ENCODE data around the gene CYLD. TPM values are rescaled to one million over a fixed set of nuclear protein-coding genes. Genes with fewer than 3 reads are reported as not detected.
A peak's percentile ranks its signal among the peaks of the same experiment; 100 is the strongest.

The CYLD gene
- total RNA-seq, 1 experiment from 2014 or later, result 58.0 TPM

DNA sequence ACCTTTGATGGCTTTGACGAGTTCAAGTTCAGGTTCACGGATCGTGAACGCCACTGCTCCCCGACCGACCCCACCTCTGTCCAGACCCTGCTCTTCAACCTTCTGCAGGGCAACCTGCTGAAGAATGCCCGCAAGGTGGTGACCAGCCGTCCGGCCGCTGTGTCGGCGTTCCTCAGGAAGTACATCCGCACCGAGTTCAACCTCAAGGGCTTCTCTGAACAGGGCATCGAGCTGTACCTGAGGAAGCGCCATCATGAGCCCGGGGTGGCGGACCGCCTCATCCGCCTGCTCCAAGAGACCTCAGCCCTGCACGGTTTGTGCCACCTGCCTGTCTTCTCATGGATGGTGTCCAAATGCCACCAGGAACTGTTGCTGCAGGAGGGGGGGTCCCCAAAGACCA lies 30.8 kb upstream of the CYLD start:
- no peak for DNase-seq (ENCODE audit: low read depth)

DNA sequence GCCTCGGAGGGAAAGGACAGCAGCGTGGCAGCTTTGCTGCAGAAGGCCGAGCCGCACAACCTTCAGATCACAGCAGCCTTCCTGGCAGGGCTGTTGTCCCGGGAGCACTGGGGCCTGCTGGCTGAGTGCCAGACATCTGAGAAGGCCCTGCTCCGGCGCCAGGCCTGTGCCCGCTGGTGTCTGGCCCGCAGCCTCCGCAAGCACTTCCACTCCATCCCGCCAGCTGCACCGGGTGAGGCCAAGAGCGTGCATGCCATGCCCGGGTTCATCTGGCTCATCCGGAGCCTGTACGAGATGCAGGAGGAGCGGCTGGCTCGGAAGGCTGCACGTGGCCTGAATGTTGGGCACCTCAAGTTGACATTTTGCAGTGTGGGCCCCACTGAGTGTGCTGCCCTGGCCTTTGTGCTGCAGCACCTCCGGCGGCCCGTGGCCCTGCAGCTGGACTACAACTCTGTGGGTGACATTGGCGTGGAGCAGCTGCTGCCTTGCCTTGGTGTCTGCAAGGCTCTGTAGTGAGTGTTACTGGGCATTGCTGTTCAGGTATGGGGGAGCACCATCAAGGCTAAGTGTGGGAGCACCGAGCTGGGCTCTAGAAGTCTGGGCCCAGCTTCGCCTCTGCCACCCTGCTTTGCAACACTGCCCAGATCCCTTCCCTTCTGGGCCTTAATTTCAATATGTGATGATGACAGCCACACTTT lies 29.9 kb upstream of the CYLD start:
- peak; percentile 31 for DNase-seq (ENCODE audit: low read depth)

DNA sequence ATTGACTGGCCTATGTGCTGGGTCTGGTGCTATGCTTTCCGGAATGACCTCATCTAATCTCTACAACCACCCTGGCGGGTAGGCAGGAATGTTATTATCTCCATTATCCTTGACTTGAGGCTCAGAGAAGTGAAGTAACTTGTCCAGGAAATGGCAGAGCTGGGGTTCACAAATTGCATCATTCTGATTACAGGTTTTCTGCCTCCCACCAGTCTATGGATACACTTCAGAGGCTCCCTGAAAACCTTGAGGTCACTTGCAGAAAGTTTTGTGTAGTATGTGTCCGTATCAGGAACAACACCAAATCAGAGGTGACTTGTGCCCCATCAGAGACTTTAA lies 29.4 kb upstream of the CYLD start:
- DNase-seq (ENCODE audit: low read depth), result no peak

DNA sequence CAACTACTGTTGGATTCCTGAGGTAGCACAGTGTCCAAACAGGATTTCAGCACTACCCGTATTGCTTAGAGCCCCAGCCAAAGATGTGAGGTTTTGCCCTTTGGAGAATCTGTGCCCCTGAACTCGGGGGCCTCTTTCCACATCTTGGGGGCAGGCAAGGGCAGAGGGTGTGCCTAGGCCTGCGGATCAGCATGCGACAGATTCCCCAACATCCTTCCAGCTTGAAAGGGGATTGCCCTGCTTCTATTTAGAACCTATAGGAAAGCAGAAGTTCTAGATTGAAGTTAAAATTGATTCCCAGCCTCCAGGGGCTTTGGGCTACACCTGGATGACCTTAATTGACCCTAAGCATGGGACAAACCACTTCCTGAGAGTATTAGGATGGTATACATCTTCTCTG lies 28.9 kb upstream of the CYLD start:
- DNase-seq (ENCODE audit: low read depth), result no peak

DNA sequence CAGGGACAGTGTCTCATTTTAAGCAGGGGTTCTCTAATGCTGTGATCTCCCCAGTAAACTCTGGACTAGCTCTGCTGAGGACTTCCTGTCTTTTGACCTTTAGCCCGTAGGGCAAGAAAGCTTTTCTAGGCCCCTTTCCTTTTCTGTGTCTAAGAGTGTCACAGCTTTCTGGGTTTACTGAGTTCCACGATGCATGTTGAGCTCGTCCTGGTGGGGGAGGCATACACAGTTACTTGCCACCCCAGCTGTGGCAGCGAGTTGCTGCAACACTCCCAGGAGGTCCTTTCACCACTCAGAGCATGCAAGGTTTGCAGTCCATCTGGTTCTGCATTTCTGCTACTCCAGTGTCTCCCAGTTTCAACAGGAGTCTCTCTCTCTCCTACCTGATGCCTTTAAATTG lies 24.8 kb upstream of the CYLD start:
- DNase-seq (ENCODE audit: low read depth), result no peak

DNA sequence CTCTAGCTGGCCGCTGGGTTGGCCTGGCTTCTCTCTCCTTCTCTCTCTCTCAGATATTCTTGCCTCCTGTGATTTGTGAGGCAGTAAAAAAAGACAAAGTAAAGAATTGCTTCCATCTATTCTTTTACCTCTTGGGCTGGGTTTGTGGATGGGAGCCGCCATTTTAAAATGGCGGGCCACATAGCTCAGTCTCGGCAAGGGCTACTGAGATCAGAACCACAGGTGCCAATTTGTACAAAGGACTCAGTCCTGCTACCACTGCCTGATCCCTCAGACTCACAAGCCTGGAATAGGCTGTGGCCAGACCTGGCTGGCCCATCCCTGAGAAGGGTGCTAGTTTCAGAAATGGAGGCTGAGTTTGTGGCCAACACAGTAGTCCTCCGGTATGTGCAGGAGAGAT lies 24.4 kb upstream of the CYLD start:
- no peak for DNase-seq (ENCODE audit: low read depth)

DNA sequence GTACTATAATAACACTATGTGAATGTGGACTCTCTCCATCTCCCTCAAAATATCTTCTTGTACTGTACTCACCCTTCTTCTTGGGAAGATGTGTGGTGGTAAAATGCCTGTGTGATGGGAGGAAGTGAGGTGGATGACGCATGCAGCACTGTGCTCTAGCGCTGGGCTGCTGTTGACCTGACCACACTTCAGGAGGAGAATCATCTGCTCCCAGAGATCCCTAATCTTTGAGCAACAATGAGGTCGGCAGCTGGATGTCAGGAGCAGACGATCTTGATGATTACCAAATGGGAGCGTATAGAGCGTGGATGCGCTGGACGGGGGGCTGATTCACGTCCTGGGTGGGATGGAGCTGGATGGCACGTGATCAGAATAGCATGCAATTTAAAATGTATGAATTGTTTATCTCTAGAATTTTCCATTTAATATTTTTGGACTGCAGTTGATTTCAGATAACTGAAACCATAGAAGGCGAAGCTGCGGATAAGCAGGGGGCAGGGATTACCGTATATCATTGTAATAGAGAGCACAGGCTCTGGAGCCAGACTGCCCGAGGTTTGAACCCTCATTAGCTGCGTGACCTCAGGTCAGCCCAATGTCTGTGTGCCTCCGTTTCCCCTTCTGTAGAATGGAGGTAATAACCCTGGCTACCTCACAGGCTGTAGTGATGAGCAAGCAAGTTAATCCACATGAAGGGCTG lies 23.7 kb upstream of the CYLD start:
- peak; percentile 66 for DNase-seq (ENCODE audit: low read depth)

DNA sequence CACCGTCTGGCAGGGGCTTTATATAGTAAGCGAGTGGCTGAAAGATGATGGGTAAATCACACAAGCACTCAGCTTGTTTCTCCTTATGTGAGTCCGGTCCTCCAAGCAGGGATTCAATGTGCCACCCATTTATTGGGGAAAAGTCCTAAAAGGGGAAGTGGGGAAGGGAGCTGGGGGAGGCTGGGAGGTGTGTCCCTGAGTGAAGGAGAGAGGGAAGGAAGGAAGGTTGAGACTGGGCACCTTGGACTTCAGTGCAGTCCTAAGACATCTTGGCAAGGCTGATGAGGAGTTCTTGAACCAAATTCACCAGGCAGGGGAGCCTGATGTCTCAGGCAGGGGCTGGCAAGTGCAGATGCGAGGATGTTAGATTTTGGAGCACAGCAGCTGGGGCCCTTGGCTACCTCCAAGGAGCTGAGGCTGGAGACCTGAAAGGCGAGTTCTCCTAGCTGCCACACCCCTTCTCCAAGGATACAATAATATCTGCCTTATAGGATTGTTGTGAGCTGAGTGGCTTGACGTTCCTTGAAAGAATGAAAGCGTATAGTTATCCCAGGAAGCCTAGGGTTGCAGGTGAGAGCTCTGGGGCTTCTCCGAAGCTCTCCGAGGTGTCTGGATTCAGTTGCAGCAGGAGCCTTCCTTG lies 23.0 kb upstream of the CYLD start:
- DNase-seq (ENCODE audit: low read depth), result no peak

DNA sequence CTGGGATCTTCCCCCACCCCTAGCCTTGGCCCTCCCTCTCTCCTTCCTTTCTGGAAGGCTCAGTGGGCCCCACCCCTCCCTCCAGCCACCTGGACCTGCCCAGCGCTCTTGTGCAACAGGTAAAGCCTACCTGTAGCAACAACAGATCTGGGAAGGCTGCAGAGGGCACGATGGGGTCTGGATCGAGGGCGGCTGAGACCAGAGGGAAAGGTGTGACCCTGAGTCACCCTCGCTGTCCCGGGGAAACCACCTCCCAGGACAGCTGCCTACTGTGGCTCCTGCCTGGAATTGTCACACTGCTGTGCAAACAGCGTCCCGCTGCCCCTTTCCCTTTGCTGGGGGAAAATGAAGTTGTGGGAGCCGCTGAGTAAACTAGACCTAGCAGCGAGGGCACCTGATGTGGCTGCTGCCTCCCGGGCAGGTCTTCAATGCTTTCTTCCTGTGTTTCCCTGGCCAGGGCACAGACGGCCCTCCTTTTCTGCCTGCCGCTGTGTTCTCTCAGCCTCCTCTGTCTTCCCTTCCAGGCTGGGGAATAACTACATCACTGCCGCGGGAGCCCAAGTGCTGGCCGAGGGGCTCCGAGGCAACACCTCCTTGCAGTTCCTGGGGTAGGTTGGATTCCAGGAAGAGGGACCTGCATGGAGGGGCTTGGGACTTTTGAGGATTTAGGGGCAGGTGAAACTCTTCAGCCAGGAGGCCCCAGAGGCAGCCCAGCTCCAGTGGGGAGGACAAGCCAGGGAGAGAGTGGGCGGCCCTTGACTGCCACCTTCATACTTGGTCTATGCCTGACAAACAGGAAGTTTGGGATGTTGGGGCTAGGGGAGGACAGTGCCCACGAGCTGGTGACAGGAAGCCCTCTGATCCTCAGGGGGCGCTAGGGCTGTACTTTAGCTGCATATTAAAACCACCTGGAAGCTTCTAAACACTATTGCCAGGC lies 22.2 kb upstream of the CYLD start:
- no peak for DNase-seq (ENCODE audit: low read depth)

DNA sequence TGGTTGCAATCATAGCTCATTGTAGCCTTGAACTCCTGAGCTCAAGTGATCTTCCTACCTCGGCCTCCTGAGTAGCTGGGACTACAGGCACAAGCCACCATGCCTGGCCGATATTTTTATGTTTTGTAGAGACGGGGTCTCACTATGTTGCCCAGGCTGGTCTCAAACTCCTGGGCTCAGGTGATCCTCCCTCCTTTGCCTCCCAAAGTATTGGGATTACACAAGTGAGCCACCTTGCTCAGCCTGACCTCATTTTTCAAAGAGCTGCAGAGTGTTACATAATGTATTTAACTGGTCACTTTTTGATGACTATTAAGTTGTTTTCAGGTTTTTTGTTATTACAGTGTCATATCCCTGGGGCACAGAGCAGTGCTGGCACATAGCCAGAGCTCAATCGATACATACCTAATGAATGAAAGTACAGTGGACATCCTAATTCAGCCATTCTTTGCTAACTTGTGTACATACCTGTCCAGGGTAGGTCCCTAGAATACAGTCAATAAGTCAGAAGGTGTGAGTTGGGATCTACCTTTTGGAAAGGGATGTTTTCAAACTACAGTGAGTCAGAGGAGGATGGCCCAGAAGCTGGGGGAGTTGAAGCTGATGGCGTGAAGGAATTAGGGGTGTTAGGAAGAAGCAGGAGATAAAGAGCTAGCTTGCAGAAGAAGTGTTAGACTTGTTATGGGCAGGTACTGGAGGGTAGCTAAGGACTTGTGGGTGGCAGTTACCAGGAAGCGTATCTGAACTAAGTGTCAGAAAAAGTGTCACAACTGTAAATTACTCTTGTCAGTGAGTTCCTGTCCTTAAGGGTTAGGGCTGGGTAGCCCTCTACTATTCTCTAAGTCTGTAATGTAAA lies 20.1 kb upstream of the CYLD start:
- no peak for DNase-seq (ENCODE audit: low read depth)

DNA sequence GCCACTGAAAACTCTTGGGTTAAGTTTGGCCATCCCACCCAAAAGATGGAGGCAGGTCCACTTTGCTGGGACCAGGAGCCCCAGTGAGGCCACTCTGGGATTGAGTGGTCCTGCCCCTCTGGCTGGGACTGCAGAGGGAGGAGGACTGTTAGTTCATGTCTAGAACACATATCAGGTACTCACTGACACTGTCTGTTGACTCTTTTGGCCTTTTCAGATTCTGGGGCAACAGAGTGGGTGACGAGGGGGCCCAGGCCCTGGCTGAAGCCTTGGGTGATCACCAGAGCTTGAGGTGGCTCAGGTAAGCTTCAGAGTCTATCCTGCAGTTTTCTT lies 19.5 kb upstream of the CYLD start:
- no peak for DNase-seq (ENCODE audit: low read depth)

DNA sequence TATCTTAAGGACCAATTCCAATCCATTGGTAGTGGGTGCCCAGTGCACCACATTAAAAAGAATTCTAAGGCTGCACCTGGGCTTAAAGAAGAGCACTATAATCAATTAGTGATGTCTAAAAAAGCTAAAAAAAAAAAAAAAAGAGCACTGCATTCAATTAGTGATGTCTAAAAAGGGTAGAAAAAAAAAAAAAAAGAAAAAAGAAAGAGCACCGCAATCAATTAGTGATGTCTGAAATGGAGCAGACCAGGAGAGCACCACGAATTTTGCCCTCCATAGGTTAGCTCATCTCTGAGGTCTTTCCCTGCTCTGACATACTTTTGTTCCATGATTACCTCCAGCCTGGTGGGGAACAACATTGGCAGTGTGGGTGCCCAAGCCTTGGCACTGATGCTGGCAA lies 18.9 kb upstream of the CYLD start:
- no peak for DNase-seq (ENCODE audit: low read depth)

DNA sequence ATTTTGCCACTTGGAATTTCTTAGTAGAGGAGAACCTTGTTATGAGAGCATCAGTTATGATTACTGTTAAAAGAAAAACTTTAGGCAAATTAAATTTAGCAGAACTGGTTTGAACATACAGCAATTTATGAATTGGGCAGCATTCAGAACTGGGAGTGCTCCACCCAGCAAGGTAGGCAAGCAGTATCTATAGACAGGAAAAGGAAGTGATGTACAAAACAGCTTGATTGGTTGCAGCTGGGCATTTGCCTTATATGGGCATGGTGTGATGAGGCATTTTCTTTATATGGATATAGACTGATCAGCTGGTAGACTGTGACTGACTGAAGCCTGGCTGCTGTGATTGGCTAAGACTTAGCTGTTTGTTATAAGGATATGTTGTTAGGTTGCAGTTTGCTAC lies 17.6 kb upstream of the CYLD start:
- DNase-seq (ENCODE audit: low read depth), result no peak

DNA sequence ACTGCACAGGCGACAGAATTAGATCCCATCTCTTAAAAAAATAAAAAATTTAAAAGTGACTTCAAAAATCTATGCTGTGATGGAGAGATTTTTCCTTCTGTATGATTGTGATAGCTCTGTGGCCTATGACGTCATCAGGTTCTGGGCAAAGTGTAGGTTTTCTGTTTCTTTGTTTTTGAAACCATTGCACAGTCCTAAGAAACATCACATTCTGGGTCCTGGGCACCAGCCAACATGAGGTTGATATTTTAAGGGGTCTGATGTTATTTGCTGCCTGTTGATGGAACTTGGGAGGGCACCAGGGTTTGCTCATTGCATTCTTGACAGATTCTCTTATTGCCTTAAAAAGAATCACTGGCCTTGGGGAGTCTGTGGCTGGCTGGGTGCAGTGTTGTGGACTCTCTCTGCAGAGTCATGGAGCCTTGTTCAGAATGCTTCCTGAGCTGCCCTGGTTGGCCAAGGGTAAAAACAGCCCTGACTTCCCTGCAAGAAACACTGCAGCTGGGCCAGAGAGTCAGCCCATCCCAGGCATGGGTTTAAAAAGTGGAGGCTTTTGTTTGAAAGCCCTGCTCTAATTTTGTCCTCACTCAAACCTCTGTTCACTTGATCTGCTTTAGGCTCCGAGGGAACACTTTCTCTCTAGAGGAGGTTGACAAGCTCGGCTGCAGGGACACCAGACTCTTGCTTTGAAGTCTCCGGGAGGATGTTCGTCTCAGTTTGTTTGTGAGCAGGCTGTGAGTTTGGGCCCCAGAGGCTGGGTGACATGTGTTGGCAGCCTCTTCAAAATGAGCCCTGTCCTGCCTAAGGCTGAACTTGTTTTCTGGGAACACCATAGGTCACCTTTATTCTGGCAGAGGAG lies 10.5 kb upstream of the CYLD start:
- DNase-seq (ENCODE audit: low read depth), result no peak

DNA sequence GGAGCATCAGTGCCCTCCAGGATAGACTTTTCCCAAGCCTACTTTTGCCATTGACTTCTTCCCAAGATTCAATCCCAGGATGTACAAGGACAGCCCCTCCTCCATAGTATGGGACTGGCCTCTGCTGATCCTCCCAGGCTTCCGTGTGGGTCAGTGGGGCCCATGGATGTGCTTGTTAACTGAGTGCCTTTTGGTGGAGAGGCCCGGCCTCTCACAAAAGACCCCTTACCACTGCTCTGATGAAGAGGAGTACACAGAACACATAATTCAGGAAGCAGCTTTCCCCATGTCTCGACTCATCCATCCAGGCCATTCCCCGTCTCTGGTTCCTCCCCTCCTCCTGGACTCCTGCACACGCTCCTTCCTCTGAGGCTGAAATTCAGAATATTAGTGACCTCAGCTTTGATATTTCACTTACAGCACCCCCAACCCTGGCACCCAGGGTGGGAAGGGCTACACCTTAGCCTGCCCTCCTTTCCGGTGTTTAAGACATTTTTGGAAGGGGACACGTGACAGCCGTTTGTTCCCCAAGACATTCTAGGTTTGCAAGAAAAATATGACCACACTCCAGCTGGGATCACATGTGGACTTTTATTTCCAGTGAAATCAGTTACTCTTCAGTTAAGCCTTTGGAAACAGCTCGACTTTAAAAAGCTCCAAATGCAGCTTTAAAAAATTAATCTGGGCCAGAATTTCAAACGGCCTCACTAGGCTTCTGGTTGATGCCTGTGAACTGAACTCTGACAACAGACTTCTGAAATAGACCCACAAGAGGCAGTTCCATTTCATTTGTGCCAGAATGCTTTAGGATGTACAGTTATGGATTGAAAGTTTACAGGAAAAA lies 9.7 kb upstream of the CYLD start:
- DNase-seq (ENCODE audit: low read depth), result no peak

DNA sequence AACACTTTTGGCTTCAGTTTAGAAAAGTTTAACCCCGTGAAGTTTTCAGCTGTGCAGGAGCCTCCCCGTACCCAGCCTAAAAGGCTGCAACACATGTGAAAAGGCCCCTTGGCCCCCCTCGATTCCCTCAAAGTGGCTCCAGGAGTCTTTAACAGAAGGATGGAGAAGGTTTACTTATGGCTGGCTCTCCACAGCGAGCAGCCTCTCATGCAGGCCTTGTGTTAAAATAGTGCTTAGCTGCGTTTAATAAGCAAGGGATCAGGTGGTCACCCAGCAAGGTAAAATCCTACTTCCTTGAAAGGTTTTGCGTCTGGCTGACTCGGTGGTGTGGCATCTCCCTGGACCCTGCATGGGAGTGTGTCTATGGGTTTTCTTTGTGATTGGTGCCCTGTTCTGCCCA lies 8.4 kb upstream of the CYLD start:
- no peak for DNase-seq (ENCODE audit: low read depth)

DNA sequence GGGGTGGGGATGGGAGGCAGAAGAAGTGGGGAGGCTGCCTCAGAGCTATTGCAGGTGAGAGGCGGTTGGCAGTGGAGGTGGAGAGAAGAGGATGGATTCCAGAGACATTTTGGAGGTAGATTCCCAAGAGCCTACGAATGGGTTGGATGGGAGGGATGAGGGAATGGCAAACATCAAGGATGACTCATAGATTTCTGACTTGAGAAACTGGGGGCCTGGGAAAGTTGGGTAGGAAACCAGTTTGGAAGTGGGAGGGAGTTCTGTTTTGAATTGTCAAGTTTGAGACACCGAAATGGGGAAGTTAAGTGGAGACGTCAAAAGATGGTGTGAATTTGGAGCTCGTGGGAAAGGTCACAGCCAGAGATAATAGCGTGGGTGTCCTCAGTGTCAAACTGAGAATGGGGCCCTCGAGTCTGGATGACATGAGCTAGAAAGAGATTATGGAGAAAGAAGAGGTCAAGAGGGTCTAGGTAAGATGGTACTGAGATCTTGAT lies 6.2 kb upstream of the CYLD start:
- no peak for DNase-seq (ENCODE audit: low read depth)

DNA sequence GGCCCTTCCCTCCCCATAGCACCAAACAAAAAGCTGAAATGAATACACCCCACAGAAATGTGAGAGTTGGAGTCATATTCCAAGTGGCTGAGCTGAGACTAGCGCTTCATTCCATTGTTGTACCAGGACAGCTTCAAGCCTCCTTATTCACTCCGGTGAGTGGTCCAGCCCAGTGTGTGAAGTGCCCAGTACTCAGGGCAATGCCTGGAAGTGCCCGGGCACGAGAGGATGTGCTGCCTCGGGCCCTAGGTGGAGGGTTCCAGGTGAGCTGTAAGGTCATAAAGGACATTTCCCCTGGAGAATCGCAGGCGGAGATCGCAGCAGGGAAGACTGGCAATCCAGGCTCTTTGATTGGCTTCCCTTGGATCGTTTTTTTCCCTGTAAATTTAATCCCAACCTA lies 5.4 kb upstream of the CYLD start:
- no peak for DNase-seq (ENCODE audit: low read depth)

DNA sequence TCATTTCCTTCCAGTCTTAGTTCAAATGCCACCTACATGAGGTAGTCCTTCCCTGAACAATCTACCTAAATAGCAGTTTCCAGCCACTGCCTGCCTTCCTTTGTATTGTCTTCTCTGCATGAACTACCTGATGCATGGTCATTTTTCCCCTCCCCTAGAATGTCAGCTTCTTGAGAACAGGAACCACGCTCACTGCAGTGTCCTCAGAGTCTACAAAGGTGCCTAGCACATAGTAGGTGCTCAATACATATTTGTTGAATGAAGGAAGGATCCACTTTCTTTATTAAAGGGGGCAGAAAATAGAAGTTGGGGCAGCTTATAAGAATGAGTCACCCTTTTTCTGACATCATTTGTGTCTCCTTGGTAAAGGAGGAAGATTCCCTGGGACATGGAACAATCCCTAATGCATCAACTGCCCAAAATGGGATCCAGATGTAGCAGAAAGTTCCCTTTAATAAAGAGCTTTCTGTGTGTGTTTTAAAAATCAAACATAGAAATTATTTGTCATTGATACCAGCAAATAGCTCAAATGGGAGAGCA lies 4.4 kb upstream of the CYLD start:
- no peak for DNase-seq (ENCODE audit: low read depth)
